ENCODE data around the gene SLC30A3.

Gene SLC30A3

GRCh38 chr2:27256855-27257454 is 5.9 kb downstream of the SLC30A3 start:
- H3K9me3 ChIP-seq (ENCODE audit: low read depth, low read length) = no peaks in the 10 kb centered on the region
- H3K36me3 ChIP-seq (ENCODE audit: insufficient read depth, low read length) = no peaks in the 10 kb centered on the region; the same call in 1 of the 2 replicates
- no peak overlapping the region for H3K9ac ChIP-seq (ENCODE audit: insufficient read length)
- TF ChIP-seq FOXP2 (optimal IDR thresholded peaks at IDR 0.05; ENCODE audit: control extremely low read depth, extremely low read length, insufficient read depth) (no peak), POLR2AphosphoS5 (IDR thresholded peaks at IDR 0.05; ENCODE audit: borderline replicate concordance, low read depth, low read length) (no peak), EZH2 (IDR thresholded peaks at IDR 0.05) (no peak)
- no peak overlapping the region for H3K4me3 ChIP-seq
- no peak for DNase-seq (ENCODE audit: low read depth, low spot score)
- no peak overlapping the region for H3K27ac ChIP-seq

DNA sequence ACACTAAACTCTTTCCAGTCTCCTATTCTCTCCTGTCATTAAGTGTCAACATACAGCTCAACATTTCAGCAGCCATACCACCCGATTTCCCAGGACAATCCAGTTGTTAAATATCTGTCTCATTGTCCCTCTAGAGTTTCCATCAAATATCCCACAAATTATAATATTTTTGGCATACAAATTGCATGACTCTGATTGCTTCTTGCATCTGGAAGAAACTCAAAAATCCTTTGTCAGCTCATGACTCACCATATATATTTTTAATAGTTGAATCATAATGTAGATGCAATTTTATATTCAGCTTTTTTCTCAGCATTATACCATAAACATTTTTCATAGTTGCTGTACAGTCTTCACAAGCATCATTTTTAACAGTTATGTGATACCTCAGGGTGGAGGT is 7.2 kb downstream of the SLC30A3 start:
- Histone ChIP-seq H3K9ac (ENCODE audit: insufficient read length) (no peak overlapping the region), H3K9me3 (ENCODE audit: low read depth, low read length) (no peaks in the 10 kb centered on the region), H3K36me3 (ENCODE audit: insufficient read depth, low read length) (no peaks in the 10 kb centered on the region; the same call in 1 of the 2 replicates), H3K27ac (no peak overlapping the region), H3K4me3 (no peak overlapping the region)
- no peak for TF ChIP-seq EZH2 (IDR thresholded peaks at IDR 0.05)
- TF ChIP-seq POLR2AphosphoS5 (IDR thresholded peaks at IDR 0.05; ENCODE audit: borderline replicate concordance, low read depth, low read length) = no peak
- TF ChIP-seq FOXP2 (optimal IDR thresholded peaks at IDR 0.05; ENCODE audit: control extremely low read depth, extremely low read length, insufficient read depth) = no peak
- DNase-seq (ENCODE audit: low read depth, low spot score) = no peak

- H3K9ac ChIP-seq (ENCODE audit: insufficient read length) = no peak overlapping the region
- H3K27ac ChIP-seq = no peak overlapping the region
- no peak for DNase-seq (ENCODE audit: low read depth, low spot score)
- H3K36me3 ChIP-seq (ENCODE audit: insufficient read depth, low read length) = no peaks in the 10 kb centered on the region; the same call in 1 of the 2 replicates
- no peaks in the 10 kb centered on the region for H3K9me3 ChIP-seq (ENCODE audit: low read depth, low read length)
- H3K4me3 ChIP-seq = no peak overlapping the region
- no peak for TF ChIP-seq POLR2AphosphoS5 (IDR thresholded peaks at IDR 0.05; ENCODE audit: borderline replicate concordance, low read depth, low read length)
- TF ChIP-seq EZH2 (IDR thresholded peaks at IDR 0.05) = no peak
- no peak for TF ChIP-seq FOXP2 (optimal IDR thresholded peaks at IDR 0.05; ENCODE audit: control extremely low read depth, extremely low read length, insufficient read depth)
Measured at GRCh38 chr2:27255187-27255586, 7.7 kb downstream of the SLC30A3 start.

DNA sequence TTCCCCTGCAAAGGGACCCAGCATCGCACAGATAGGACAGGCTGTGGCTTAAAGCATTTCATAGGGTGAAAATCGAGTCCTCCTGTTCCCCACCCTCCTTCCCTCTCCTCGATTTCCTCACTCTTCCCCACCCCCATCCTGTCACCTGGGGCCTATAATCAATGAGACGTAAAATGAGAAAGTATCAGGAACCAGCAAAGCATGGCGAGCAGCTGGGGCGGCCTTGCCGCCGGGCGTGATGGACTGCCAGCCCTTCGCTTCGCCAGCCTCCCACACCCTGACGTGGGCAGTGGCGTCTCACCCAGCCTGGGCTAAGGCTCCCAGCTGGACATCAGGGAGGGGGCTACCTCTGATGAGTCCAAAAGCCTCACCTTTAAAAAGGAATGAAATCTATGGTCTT is 11.1 kb downstream of the SLC30A3 start:
- DNase-seq (ENCODE audit: low read depth, low spot score) = no peak
- no peak overlapping the region for H3K4me3 ChIP-seq
- no peak overlapping the region for H3K27ac ChIP-seq
- TF ChIP-seq EZH2 (IDR thresholded peaks at IDR 0.05) (no peak), FOXP2 (optimal IDR thresholded peaks at IDR 0.05; ENCODE audit: control extremely low read depth, extremely low read length, insufficient read depth) (no peak), POLR2AphosphoS5 (IDR thresholded peaks at IDR 0.05; ENCODE audit: borderline replicate concordance, low read depth, low read length) (no peak)
- no peaks in the 10 kb centered on the region for H3K36me3 ChIP-seq (ENCODE audit: insufficient read depth, low read length)
- H3K9me3 ChIP-seq (ENCODE audit: low read depth, low read length) = no peaks in the 10 kb centered on the region
- H3K9ac ChIP-seq (ENCODE audit: insufficient read length) = no peak overlapping the region

DNA sequence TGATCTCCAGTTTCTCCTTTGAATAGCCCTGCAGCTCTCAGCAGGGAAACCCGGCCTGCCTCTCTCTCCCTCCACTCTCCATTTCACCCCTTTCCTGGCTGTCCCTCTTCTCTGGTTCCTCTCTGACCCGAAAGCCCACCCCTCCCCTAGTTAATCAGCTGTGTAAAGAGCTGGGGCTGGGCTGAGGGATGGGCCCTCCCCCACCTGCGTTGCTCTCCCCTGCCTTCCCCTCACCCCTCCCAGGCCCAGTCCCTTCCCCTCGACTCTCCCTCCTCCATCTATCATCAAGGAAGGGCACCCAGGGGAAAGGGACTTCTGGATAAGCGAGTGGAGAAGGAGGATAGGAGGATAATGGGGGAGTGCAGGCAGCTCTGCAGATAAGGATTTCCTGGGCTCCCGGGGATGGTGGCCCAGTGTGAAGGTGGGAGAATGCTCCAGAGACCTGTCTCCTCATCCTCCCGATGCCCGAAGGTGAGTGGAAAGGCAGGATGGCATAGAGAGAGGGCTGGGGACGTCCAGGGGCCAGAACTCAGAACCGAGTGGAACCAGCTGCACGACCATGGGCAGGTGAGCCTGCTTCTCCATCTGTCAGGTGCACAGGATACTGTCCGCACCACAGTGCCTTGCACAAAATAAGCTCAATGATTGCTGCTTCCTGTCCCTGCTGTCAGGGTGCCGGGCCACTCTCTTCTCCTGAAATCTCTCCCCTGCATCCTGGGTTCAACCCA is 12.0 kb downstream of the SLC30A3 start:
- Histone ChIP-seq H3K9ac (ENCODE audit: insufficient read length) (no peak overlapping the region), H3K27ac (no peak overlapping the region), H3K4me3 (no peak overlapping the region), H3K9me3 (ENCODE audit: low read depth, low read length) (no peaks in the 10 kb centered on the region), H3K36me3 (ENCODE audit: insufficient read depth, low read length) (no peaks in the 10 kb centered on the region)
- no peak for DNase-seq (ENCODE audit: low read depth, low spot score)
- TF ChIP-seq EZH2 (IDR thresholded peaks at IDR 0.05) (no peak), POLR2AphosphoS5 (IDR thresholded peaks at IDR 0.05; ENCODE audit: borderline replicate concordance, low read depth, low read length) (no peak), FOXP2 (optimal IDR thresholded peaks at IDR 0.05; ENCODE audit: control extremely low read depth, extremely low read length, insufficient read depth) (no peak)

DNA sequence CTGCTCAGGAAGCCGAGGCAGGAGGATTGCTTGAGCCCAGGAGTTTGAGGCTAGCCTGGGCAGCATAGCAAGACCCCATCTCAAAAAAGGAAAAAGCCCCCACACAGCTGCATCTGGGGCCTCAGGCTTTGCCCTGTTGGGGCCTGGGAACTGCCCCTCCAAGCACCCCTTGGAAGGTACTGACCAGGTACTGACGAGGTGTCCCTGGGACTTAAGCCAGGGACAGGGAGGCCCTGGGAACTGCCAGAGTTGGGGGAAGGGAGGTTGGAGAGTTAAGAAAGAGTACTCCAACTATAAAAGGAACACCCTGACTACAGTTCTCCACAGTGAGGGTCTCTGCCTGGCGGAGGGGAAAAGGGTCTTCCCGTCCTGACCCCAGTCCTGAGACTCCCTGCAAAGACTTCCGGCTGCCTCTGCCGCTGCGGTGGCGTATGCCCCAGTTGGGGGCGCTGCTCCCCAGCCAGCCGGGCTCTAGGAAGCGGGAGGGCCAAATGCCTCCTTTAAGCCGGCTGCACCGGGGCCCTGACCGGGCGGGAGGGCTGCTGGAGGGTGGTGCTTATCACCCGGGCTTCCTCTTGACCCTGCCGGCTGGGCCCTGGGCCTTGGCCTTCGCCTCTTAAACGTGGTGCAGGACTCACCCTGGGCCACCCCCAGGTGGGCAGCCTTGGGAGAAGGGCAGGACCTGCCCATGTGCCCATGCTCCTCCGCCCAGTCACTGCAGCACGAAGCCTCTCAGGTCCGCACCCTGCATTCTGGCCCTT is 12.8 kb downstream of the SLC30A3 start:
- TF ChIP-seq EZH2 (IDR thresholded peaks at IDR 0.05) = no peak
- TF ChIP-seq FOXP2 (optimal IDR thresholded peaks at IDR 0.05; ENCODE audit: control extremely low read depth, extremely low read length, insufficient read depth) = no peak
- TF ChIP-seq POLR2AphosphoS5 (IDR thresholded peaks at IDR 0.05; ENCODE audit: borderline replicate concordance, low read depth, low read length) = no peak
- no peak overlapping the region for H3K4me3 ChIP-seq
- no peak overlapping the region for H3K27ac ChIP-seq
- H3K9me3 ChIP-seq (ENCODE audit: low read depth, low read length) = no peaks in the 10 kb centered on the region
- DNase-seq (ENCODE audit: low read depth, low spot score) = no peak
- peaks cover 1% of the 10 kb centered on the region; the same call in 1 of the 2 replicates for H3K36me3 ChIP-seq (ENCODE audit: insufficient read depth, low read length)
- no peak overlapping the region for H3K9ac ChIP-seq (ENCODE audit: insufficient read length)

- H3K27ac ChIP-seq = no peak overlapping the region
- TF ChIP-seq POLR2AphosphoS5 (IDR thresholded peaks at IDR 0.05; ENCODE audit: borderline replicate concordance, low read depth, low read length) = no peak
- no peak for TF ChIP-seq FOXP2 (optimal IDR thresholded peaks at IDR 0.05; ENCODE audit: control extremely low read depth, extremely low read length, insufficient read depth)
- no peak for TF ChIP-seq EZH2 (IDR thresholded peaks at IDR 0.05)
Measured at GRCh38 chr2:27249159-27249890, 13.5 kb downstream of the SLC30A3 start.

More at GRCh38 chr2:27249159-27249890, 13.5 kb downstream of the SLC30A3 start:
- H3K9me3 ChIP-seq (ENCODE audit: low read depth, low read length) = no peaks in the 10 kb centered on the region
- H3K36me3 ChIP-seq (ENCODE audit: insufficient read depth, low read length) = peaks cover 7% of the 10 kb centered on the region; the same call in 1 of the 2 replicates
- DNase-seq (ENCODE audit: low read depth, low spot score) = no peak
- no peak overlapping the region for H3K4me3 ChIP-seq
- no peak overlapping the region for H3K9ac ChIP-seq (ENCODE audit: insufficient read length)
